Brain pericyte (primary cell): ENCODE measurements around the gene MAST4.

Experiments
- DNase-seq: peaks from one replicate; pipeline ENCODE4 v3.0.0-alpha.2; 2012; ENCODE audit warnings: low read depth, low spot score

Gene MAST4

DNA sequence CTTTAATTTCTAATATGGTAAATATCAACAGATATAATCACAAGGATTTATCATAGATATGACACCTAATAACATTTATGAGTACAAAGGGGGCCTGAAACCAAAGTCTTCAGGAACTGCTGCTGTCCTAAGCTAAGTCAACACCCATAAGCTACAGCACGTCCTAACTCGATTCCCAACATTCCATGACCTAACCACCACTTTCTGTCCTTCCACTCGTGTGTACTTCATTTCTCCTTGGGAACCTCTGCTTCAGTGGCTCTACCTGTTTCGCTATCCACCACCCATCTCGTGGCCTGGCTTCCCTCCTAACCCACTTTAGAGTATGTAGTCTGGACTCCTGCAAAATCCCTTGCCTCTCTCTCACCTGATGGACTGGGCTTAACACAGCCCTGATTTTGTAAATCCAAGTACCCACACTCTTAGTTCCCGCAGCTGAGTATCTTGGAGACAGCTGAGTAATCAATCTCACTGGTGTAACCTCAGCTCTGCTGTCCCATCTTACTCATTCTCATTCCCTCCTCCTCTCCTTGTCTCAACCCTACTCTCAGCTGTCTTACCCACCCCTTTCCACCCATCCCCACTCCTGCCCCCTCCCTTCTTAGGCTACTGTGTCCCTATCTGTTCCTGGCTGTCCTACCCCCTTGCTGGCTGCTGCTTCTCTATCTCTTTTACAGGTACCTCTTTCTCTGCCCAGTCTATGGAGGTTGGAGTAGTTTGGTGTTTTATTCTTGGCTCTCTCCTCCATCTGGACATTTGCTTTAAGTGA is 101.8 kb downstream of the MAST4 start:
- no peak for DNase-seq

DNA sequence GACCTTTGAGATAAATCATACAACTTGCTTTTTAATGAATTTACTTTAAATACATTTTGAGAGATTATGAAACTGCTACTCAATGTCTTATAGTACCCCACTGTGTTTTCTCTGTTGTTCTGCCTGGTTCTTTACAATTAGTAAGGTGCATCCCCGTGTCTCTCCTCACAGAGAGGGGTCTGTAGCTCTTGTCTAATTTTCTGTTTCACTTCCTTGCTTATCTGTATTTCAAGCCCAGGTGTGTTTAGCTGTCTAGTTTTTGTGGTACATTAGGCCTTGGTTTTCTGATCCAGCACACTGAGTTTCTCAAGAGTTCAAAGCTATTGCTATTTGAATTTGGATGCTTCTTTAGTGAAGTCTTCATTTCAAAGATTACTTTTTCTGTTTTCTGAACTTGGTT is 105.1 kb downstream of the MAST4 start:
- no peak for DNase-seq

DNA sequence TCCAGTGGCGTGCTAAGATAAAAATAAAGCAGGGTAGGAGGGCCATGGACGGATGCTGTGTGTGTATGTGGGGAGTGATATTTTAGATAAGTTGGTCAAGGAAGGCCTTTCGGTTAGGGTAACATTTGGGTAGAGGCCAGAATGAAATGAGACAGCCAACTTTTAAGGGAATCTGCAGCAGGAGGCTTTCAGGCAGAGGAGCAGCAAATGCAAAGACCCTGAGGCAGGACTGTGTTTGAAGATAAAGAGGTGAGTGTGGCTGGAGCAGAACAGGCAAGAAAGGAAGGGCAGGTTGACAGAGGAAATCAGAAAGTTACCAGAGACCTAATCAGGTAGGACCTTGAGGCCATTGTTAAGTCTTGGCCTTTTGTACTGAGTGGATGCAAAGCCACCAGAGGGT is 106.2 kb downstream of the MAST4 start:
- DNase-seq: no peak

DNA sequence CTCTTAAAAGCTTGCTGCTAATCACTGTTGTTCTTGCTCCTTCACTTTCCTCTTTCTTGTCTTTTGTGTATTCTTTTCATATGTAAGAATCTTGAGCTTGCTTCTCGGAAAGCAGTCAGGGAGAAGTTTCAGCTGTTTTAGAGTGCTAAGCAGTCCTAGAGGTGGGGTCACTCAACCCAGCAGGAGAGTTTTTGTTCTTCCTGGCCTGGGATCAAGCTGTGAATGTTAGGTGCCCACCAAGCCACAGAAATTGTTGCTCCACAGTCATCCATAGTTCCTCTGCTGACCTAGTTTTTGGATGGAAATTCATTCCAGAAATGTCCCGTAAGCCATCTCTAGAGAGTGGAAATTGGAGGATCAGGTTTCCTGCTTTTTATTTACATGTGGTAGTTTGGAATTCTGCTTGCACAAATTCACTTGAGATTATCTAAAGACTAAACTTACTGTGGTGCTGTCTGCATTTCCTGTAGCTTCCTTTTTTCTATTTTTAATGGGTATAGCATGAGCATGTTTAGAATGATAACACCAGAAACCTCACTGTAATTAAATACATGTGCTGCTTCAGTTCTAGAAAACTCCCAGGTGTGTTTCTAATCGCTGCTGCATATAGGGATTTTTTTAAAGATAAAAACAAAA is 108.7 kb downstream of the MAST4 start:
- peak; percentile 83 for DNase-seq

DNA sequence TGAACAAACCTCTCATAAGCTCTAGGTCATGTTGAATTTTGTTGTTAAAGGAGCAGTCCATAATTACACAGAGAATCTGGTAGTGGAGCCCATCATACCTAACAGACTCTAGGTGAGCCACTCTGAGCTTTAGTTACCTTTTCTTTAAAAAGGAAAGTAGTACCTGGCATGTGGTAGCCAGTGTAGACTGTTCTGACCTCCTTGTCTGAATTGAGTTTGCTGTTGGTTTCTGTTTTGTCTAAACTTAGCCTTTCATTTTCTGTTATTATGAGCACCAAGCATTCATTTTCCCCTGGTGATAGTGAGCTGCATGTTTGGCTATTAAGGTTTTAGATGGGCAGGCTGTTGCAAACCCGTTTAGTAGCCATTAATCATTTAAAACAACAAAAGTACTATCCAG is 112.2 kb downstream of the MAST4 start:
- DNase-seq: no peak

DNA sequence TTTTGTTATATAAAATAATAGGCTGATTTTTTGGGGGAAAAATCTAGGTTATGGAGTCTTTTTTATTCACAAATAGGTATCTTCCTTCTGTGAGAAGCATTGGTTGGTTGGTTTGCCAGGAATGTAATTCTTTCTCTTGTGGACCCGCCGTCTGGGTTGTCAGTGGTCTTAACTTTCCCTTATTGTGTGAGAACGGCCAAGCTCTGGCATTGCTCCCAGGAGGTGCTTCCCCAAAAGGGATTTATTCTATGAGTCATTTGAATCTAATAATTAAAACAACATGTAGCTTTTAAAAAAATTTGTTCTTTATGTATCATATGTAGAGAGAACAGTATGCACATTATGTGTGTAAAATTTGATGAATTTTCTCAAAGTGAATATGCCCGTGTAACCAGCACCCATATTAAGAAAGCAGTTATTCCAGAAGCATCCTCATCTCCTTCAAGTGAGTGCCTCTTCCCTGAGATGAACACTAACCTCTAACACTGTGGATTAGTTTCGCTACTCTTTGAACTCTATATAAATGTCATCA is 114.4 kb downstream of the MAST4 start:
- DNase-seq: peak; percentile 63

DNA sequence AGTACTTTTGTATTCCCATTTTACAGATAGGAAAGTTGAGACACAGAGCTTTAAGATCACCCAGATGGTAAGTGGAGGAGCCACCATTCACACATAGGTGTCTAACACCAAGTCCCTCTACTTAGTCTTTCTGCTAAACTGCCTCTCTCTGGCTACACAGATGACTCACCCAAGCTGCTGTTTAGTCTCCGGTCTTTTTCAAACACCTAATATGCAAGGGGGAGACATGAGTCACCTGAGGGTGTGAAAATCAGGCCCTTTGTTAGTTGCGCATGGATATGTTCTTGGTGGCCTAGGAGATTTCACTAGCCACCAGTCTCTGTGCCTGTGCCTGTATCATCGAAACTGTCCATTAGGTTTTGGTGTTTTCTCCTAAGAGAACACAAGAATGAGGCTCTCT is 117.8 kb downstream of the MAST4 start:
- DNase-seq: no peak

DNA sequence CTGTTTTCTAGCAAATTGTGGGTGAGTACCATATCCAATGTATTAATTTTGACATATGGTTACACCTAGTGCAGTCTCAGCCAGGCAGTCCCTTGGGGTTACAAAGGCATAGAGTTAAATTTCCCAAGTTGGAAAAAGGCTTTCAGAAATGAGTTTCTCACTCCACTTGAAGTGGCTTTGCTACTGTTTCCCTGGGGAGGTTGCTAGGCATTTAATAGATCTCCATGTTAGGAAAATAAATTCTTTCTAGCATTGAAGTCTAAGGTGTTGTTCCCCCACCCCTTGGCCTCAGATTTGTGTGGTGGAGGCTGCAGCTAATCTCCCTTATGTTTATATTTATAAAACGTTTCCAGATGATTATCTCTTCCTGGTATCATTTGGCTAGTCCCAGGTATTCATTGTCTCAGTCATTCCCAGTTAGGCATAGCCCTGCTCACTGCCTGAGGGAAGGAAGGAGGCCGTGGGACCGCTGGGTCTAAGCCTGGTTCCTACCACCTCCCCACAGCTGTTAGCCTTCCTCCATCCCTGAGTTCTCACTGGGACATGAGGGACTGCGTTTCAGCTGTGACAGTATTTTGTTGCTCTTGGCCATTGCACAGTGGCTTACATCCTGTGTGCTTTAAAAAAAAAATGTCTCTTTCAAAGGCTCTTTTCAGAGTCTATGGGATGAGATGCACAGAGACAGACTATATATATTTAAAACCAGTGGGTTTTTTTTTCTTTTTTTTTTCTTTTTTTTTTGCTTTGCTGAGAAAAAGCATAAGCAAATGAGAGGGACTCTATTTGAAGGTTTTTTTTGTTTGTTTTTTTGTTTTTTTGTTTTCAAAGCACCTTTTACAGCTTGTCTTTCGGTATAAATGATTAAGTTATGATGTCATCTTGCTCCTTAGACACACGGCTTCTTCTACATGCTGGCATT is 121.5 kb downstream of the MAST4 start:
- no peak for DNase-seq

DNA sequence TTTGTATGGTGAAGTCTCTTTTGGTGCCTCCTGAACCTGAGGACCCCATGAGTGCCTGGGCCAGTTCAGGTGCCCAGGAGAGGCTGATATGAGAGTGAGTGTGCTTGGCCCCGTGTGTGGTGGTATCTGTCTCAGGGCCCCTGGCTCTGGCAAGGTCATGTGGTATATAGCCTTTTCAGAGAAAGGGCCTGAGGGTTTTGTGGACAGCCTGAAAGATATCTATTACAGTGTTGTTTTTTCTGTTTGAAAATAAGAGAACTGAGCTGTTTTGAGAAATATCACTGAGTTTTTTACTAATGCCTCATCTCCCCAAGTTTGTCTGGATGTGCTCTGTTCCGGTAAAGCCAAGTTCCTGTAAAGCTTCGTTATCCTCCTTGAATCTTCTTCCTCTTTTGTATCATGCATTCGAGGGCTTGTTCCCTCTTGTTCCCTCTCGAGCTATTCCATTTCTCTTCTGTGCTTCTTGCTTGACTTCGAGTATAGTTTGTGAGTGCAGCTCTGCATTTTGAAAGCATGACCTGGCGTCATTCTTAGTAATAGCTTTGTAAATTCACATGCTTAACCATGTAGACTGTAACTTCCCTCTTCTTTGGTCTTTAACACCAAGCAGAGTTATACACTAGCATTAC is 122.3 kb downstream of the MAST4 start:
- DNase-seq: no peak

DNA sequence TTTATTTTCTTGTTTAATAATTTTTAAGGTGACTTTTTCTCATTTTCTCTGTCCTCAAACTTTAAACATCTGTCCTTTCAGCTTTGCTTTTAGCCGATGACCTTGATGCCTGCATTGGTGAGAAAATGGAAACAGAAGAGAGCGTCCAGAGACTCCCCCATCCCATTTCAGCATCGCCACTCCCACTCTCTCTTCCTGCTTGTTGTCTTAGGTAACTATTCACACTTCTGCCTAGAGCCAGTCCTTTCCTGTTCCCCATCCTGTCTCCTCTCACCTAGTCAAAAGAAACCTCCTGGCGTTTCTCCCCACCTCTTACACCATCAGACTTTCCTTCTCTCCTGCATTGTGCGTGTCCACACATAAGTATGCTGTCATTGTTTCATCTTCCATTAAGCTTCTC is 124.6 kb downstream of the MAST4 start:
- no peak for DNase-seq

DNA sequence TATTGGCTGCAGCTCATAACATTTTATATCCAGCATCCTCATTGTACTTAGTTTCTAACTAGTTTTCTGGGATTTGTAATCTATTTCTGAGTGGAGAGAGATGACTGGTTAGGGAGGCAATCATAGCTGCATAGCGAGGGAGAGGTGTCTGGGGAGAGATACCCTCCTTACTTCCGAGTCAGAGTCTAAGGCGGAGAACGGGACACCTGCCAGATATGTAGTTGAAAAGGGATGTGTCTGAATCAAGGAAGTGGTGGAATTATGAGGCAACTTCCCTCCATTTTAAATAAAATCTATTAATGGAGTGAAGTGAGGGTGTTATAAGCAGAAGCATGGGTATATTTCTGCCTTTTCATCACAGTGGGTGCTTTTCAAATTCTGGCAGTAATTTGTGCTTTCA is 126.5 kb downstream of the MAST4 start:
- DNase-seq: no peak

DNA sequence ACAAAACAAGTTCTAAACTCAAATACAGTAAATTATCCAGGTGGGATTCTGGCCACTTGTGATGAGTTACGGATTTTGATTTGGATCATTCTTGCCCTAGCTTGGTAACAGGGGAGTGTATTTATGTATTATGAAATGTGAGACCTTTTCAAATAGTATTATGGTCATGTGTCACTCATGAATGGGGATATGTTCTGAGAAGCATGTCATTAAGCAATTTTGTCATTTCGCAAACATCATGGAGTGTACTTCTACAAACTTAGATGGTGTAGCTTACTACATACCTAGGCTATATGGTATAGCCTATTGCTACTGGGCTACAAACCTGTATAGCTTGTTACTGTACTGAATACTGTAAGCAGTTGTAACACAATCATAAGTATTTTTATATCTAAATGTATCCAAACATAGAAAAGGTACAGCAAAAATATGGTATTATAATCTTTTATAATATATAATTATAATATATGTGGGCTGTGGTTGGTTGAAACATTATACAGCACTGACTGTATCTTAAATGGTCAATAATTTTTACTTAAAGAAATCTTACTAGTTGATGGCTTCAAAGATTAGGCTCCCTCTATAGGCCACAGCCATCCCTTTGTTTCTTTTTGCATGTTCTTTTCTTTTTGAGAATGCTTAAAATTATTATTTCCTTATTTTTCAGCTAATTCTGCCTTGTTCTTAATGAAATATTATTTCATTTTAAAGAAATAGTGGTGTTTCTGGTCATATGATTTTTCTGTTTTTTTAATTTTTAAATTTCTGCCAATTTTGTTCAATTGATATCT is 128.4 kb downstream of the MAST4 start:
- DNase-seq: no peak

DNA sequence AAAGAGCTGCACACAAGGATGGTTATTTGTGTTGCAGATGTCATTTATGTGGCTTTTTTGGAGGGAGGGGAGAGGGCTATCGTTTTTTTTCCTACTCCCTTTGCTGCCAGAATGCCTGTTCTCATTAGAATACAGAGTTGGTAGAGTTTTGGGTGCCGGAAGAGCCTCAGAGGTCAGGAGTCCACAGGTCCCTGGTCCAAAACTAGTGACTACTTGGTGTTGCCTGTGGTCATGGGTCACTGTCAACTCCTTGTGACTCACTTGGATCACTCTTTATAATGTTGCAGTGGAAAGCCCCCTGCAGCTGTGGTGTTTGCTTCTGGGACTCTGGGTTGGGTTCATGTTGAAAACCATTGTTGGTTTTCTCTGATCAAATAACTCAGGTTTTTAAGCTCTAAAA is 131.4 kb downstream of the MAST4 start:
- no peak for DNase-seq

DNA sequence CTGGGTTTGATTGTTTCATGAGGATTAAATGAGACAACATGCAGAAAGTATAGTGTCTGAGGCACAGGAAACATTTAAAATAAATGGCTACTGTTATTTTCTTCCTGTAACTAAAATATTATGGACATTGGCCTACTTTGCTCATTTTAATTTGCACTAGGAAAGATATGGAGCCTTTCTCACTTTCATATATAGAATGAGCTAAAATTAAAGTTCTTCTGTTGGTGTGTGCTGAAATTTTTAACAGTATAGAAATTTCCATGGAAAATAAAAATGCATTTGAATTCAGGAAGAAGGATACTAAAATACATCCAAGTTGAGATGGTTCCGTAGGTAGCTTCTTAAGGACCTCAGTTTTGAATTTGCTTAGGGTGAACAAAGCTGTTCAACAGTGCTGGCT is 131.9 kb downstream of the MAST4 start:
- no peak for DNase-seq

DNA sequence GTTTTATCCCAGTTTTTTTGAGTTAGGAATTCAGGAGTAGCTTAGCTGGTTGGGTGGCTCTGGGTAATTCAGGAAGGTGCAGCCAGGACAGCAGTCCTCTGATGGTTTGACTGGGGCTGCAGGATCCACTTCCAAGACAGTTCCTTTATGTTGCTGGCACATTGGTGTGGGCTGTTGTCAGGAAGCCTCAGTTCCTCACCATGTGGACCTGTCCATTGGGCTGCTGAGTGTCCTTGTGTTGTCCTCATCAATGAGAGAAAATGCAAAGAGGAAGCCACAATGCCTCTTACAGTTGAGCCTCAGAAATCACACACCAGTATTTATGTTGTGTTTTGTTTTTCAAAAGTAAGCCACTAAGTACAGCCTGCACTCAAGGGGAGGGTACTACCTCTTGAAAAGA is 140.9 kb downstream of the MAST4 start:
- no peak for DNase-seq

DNA sequence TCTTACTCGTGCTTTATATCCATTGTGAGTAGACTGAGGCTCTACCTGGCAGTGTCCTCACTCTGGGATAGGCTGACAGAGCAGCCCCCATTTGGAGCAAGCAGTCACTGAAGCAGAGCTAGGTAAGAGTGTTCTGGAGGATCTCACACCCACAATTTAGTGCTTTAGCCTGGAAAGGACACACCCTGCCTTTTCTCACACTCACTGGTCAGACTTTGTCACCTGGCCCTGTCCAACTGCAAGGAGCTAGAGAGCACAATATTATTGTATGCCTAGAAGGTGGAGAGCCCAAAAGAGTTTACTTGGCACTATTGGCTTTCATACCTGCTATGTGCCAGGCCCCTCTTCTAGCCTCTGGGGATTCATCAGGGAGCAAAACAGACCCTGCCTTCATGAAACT is 141.9 kb downstream of the MAST4 start:
- no peak for DNase-seq

DNA sequence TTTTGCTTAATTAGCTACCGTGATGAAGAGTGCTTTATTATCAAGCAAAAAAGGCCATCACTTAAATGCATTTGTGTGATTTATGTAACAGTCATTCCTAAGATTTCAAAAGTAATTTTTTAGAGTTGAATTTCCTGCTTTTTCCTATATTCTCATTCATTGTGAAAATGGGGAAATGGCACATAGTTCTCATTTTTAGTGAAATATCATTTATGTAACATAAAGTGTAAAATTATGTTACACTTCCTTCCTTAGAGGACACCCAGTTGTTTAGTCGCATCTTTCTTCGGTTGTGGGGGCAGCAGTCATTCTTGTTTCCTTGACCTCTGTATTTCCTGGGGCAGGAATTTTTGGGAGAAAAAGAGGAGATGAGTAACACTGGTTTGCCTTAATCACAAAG is 142.8 kb downstream of the MAST4 start:
- DNase-seq: no peak

DNA sequence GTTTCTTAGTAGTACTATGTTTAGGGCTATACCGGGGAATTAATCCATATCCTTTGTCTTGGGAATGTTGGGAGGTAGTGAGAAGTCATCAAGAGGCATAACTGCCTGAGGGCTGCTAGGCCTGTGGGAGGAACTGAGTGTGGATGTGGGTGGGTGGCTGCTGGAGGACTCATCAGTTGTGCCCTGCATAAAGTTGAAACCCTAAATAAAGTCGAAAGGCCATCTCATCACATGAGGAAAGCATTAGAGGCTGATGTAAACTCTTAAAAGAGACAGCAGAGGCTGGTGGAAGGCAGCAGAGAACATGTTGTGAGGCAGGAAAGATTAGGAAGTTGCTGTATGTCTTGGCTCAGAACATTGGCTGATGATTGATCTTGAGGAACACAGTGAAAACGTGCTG is 143.8 kb downstream of the MAST4 start:
- no peak for DNase-seq

DNA sequence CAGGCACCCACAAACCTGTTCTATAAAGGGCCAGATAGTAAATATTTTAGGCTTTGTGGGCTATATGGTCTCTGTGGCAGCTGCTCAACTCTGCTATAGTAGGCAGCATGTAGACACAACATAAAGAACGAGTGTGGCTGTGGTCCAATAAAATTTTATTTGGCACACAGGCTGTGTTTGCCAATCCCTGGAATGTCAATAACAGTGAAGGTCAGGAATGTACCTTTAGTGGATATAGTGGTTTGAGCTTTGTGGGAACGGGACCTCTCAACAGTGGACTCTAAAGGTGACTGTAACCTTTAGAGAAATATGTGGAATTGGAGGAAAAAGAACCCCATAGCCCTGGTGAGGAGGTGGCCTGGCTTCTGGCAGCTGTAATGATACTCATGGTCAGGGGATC is 145.2 kb downstream of the MAST4 start:
- DNase-seq: no peak

DNA sequence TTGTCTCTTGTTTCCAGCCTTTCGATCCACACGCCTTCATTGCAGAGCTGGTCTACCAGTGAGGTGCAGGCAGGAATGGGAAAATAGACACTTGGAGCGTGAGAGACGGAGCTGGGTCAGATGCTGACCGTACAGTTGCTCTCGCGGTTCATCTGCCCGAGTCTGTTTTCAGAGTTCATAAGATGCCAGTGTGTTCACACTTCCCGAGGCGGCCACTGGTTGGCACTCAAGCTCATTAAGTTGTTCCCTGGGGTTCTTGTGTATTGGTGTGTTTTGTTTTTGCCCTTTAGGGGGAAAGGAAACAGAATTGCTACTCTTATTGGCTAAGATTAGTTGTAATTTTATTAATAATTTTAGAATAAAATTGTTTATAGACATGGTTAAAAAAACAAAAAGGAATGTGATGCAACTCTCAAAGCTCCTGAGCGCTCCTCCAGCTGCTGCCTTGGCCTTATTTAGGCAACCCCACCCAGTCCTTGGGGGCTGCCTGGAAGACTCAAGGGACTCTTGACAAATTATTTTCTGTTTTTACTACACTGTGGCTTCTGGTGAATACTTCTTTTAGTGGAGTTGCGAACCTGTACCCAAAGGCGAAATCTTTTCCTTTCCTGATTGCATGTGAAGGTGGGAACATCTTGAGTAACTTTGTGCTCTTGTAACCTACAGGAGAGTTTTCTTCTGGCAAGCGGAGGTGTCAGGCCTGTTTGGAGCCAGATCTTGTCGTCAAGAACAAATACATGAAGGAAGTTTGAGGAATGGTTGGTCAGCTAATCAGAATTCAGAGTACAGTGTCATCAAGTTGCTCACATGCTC is 146.1 kb downstream of the MAST4 start:
- DNase-seq: no peak
